Common myeloid progenitor, CD34-positive (primary cell): ENCODE results near the gene MOGAT2. TPM values are rescaled to one million over a fixed set of nuclear protein-coding genes. Genes with fewer than 3 reads are reported as not detected.

Experiments used
- CTCF ChIA-PET: fragments of 350-600 bp; sonication (Branson Sonifier 250); formaldehyde crosslinking; loops from one replicate; lab custom pipeline; 2021; ENCODE audit warnings: antibody characterized with exemption; lab: Charles Lee
- POLR2A ChIA-PET: fragments of 350-600 bp; sonication (Branson Sonifier 250); formaldehyde crosslinking; loops from one replicate; lab custom pipeline; 2021; ENCODE audit warnings: antibody characterized with exemption; lab: Charles Lee
- DNase-seq, 3 donors: peaks; one replicate each; pipeline versions ENCODE4 v3.0.0 to v3.0.0-alpha.2; 2013
- H3K27ac ChIP-seq, 2 experiments: 1 replicate in 1 of 2; 2 replicates in 1 of 2; pipeline ENCODE4 v1.7.0; 2013; ENCODE audit warnings: inconsistent platforms in 2 of 2, low read length in 2 of 2, mild to moderate bottlenecking in 2 of 2, low read depth in 1 of 2, moderate library complexity in 1 of 2; ENCODE audit not compliant: severe bottlenecking in 2 of 2, insufficient read depth in 1 of 2, poor library complexity in 1 of 2
- H3K27me3 ChIP-seq, 5 experiments: replicated peaks in 2 of 5; 1 replicate in 3 of 5; 2 replicates in 2 of 5; pipeline versions ENCODE4 v1.6.1 to v1.7.0; 2013; ENCODE audit warnings: low read length in 4 of 5, mild to moderate bottlenecking in 2 of 5, moderate library complexity in 2 of 5, inconsistent platforms in 1 of 5; ENCODE audit not compliant: insufficient read depth in 5 of 5, control insufficient read depth in 4 of 5
- H3K36me3 ChIP-seq, 4 experiments: 1 replicate in 2 of 4; 2 replicates in 2 of 4; pipeline versions ENCODE4 v1.6.1 to v1.7.0; 2013; ENCODE audit warnings: low read length in 3 of 4, control low read depth in 1 of 4, mild to moderate bottlenecking in 1 of 4; ENCODE audit not compliant: control insufficient read depth in 4 of 4, insufficient read depth in 4 of 4
- H3K4me1 ChIP-seq, 4 experiments: 1 replicate in 3 of 4; 2 replicates in 1 of 4; pipeline versions ENCODE4 v1.6.1 to v1.7.1; 2013; ENCODE audit warnings: low read length in 3 of 4, mild to moderate bottlenecking in 3 of 4, control low read depth in 1 of 4, inconsistent platforms in 1 of 4, moderate library complexity in 1 of 4; ENCODE audit not compliant: control insufficient read depth in 4 of 4, insufficient read depth in 4 of 4; ENCODE audit errors: control extremely low read depth in 1 of 4
- H3K4me3 ChIP-seq, 7 experiments: 1 replicate in 4 of 7; 2 replicates in 3 of 7; pipeline versions ENCODE4 v1.5.1 to v1.7.0; 2013; ENCODE audit warnings: mild to moderate bottlenecking in 7 of 7, low read length in 6 of 7, moderate library complexity in 6 of 7, inconsistent platforms in 2 of 7, low read depth in 2 of 7, control low read depth in 1 of 7; ENCODE audit not compliant: insufficient read depth in 4 of 7, control insufficient read depth in 1 of 7; ENCODE audit errors: extremely low read depth in 1 of 7
- H3K9me3 ChIP-seq, 5 experiments: 1 replicate in 4 of 5; 2 replicates in 1 of 5; pipeline versions ENCODE4 v1.6.1 to v1.7.1; 2013; ENCODE audit warnings: low read length in 4 of 5, mild to moderate bottlenecking in 2 of 5, inconsistent platforms in 1 of 5, low read depth in 1 of 5, moderate library complexity in 1 of 5; ENCODE audit not compliant: control insufficient read depth in 4 of 5, insufficient read depth in 2 of 5; ENCODE audit errors: control extremely low read depth in 1 of 5
- whole genome bisulfite sequencing: methylation state at CpG from one replicate; pipeline ENCODE4 v1.1.5; 2013; ENCODE audit not compliant: insufficient coverage; 5-methylcytosine and 5-hydroxymethylcytosine counted together
- polyA plus RNA-seq: library from polyadenylated mRNA; unstranded; fragments of 120-200 nt; gene quantifications from one replicate; pipeline ENCODE4 v1.2.1, GENCODE V29; 2013

Gene MOGAT2
- polyA plus RNA-seq = not detected

DNA sequence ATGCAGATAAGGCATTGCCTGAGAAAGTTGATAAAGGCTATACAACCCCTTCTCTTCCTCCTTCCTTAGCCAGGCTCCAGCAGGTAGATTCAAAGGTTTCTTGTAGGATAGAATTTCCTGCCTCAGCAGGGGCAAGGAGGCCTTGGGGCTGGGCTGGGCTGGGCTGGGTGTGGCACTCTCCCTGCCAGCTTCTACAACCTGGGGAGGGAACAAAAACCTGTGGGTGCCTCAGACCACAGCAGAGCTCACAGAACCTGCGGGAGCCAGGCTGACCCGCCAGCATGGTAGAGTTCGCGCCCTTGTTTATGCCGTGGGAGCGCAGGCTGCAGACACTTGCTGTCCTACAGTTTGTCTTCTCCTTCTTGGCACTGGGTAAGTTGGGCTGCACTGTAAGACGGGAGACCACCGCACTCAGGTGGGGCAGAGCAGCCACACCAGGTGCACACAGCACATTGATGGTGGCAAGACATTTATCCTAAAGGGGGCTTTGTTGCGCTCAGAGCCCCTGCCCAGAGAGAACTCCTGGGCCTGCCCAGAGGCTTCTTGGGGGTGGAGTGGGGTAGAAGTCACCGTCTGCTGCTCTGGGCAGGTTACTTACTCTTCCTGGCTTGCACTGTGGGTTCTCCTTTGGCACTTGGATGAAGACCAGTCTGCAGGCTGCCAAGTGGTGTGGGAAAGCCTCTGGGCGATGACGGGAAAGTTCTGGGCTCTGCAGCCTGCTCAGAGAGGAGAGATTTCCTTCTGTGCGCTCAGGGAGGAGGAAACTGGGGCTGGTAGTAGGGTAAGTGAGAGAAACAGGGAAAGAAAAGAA is at the start of gene MOGAT2:
TSS of gene MOGAT2 (plus strand) at position 231 of the 811 bp plus-strand sequence. CDS start at position 282, 51 bp downstream.
- DNase-seq = peak in 1 of 3 donors; percentile 12
- 95% methylated on average over 10 of the region's 13 CpGs for WGBS

GRCh38 chr11:75668451-75669297 is 49.0 kb upstream of the MOGAT2 start, which contains the start of gene MAP6:
MAP6 (minus strand) TSS chr11:75669038; CDS start chr11:75668369, 669 bp downstream.
- ChIA-PET POLR2A (interaction anchor here (0.7 kb wide), 2 partner anchors 100 to 901 kb away, joined by 3 to 4 read pairs; partner anchors contain the start of gene DGAT2), CTCF (interaction anchor here (1.0 kb wide), 1 partner anchor 73 kb away, joined by 3 read pairs; no protein-coding TSS in a partner anchor)
- DNase-seq = peak; percentile 19 to 55 (median 37)
- WGBS = under 1% methylated on average over 53 of the region's 72 CpGs
- Histone ChIP-seq H3K9me3 (peaks cover 0 to 5% (median under 1%) of the 10 kb centered on the region in 5 experiments), H3K36me3 (no peaks in the 10 kb centered on the region), H3K27ac (no peak within 1 kb of the TSS), H3K27me3 (peaks cover 19 to 80% (median 48%) of the 10 kb centered on the region in 5 experiments), H3K4me1 (peaks cover 0 to 20% (median 19%) of the 10 kb centered on the region in 4 experiments), H3K4me3 (peak within 1 kb of the TSS in 6 of 7 experiments; percentile 2 to 69 (median 50))

More for the DNA sequence above, at the start of gene MOGAT2:
- Histone ChIP-seq H3K27me3 (no peaks in the 10 kb centered on the region), H3K36me3 (no peaks in the 10 kb centered on the region), H3K4me3 (no peak within 1 kb of the TSS), H3K4me1 (peaks cover 0 to 11% (median 8%) of the 10 kb centered on the region in 4 experiments), H3K9me3 (no peaks in the 10 kb centered on the region), H3K27ac (no peak within 1 kb of the TSS)
- CTCF ChIA-PET = interaction anchor here (1.1 to 2.2 kb wide), 2 partner anchors 11 to 12 kb away, joined by 3 to 8 read pairs; no protein-coding TSS in a partner anchor
- POLR2A ChIA-PET = no interaction called here

- Histone ChIP-seq H3K27ac (no peak overlapping the region), H3K4me1 (no peaks in the 10 kb centered on the region), H3K27me3 (peaks cover 16 to 51% (median 23%) of the 10 kb centered on the region in 5 experiments), H3K36me3 (no peaks in the 10 kb centered on the region), H3K4me3 (no peak overlapping the region), H3K9me3 (peaks cover 0 to 8% (median 3%) of the 10 kb centered on the region in 5 experiments)
- POLR2A ChIA-PET = no interaction called here
- WGBS = no CpG with 5 or more reads among the region's 4 CpGs
- CTCF ChIA-PET = interaction anchor here (1.8 kb wide), 1 partner anchor 11 kb away, joined by 6 read pairs; no protein-coding TSS in a partner anchor
- DNase-seq = peak; percentile 7 to 37 (median 31)
Observed at GRCh38 chr11:75673977-75674582, 43.6 kb upstream of the MOGAT2 start.

DNA sequence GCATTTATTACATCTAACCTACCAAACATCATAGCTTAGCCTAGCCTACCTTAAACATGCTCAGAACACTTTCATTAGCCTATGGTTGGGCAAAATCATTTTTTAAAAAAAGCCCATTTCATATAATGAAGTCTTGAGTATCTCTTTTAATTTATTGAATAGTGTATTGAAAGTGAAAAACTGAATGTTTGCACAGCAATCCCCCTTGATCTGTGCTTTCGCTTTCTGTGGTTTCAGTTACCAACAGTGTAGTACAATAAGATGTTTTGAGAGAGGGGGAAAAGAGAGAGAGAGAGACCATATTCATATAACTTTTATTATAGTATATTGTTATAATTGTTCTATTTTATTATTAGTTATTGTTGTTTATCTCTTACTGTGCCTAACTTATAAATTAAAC is 40.4 kb upstream of the MOGAT2 start:
- ChIA-PET POLR2A (no interaction called here), CTCF (no interaction called here)
- no peaks in the 10 kb centered on the region for H3K36me3 ChIP-seq
- H3K27ac ChIP-seq = no peak overlapping the region
- H3K4me1 ChIP-seq = no peaks in the 10 kb centered on the region
- H3K27me3 ChIP-seq = peaks cover 0 to 31% (median 7%) of the 10 kb centered on the region in 5 experiments
- no peak for DNase-seq
- H3K9me3 ChIP-seq = peaks cover 0 to 8% (median 3%) of the 10 kb centered on the region in 5 experiments
- no CpG with 5 or more reads among the region's 1 CpG for WGBS
- H3K4me3 ChIP-seq = no peak overlapping the region

DNA sequence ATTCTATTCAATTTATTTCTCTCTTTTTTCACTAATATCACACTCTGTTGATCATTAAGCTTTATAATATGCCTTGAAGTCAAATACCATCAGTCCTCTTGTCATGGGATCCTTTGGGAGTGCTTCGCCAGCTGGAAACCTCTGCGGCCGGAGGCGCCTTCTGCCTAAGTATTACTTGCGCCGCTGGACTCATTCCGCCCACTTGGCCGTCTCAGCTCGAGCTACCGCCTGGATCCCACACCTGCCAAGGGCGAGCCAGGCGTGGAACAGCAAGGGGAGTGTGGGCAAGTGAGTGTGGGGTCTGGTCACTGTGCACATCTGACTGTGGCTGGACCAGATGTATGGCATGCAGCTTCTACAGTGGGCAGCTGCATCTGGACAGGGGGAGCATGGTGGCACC is 39.7 kb upstream of the MOGAT2 start:
- WGBS = 90% methylated on average over 12 of the region's 12 CpGs

DNA sequence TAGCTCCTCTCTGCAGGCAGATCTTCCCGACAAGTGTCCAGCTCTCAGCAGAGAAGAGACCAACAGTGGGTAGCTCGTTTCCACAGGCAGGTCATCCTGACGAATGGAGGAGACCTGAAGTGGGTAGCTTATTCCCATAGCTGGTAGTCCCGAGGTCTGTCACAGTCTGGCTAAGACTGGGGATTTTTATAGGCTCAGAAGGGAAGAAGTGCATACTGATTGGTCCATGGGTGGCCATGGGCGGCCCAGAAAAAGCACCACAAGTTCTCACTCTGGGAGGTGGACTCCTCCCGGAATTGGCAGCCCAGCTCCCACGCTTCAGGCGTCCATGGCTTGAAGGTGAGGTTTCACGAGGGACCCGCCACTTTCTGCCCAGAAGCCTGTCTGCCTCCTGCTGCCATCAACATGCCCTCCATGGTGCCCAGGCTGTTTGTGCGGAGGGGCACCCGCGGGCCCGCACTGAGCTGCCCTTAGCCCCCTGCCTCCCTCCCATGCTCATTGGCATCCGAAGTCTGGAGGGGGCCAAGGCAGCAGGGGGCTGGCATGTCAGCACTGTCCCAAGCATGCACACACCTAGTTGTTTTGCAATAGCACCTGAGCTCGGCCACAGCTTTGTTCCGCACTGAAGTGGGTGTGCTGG is 38.9 kb upstream of the MOGAT2 start:
- no peak for DNase-seq
- ChIA-PET CTCF (interaction anchor here (0.6 to 1.5 kb wide), 3 partner anchors 13 to 275 kb away, joined by 3 to 6 read pairs (median 3); no protein-coding TSS in a partner anchor), POLR2A (no interaction called here)
- Histone ChIP-seq H3K27ac (no peak overlapping the region), H3K36me3 (no peaks in the 10 kb centered on the region), H3K4me3 (no peak overlapping the region), H3K27me3 (peaks cover 0 to 31% (median 7%) of the 10 kb centered on the region in 5 experiments), H3K4me1 (no peaks in the 10 kb centered on the region), H3K9me3 (peaks cover 0 to 5% (median 1%) of the 10 kb centered on the region in 5 experiments)
- WGBS = 85% methylated on average over 12 of the region's 17 CpGs

More for the DNA sequence above, 39.7 kb upstream of the MOGAT2 start:
- POLR2A ChIA-PET = interaction anchor here (0.7 kb wide), 1 partner anchor 49 kb away, joined by 5 read pairs; no protein-coding TSS in a partner anchor
- Histone ChIP-seq H3K4me1 (no peaks in the 10 kb centered on the region), H3K9me3 (peaks cover 0 to 8% (median 3%) of the 10 kb centered on the region in 5 experiments), H3K27me3 (peaks cover 0 to 31% (median 7%) of the 10 kb centered on the region in 5 experiments), H3K36me3 (no peaks in the 10 kb centered on the region), H3K27ac (no peak overlapping the region), H3K4me3 (no peak overlapping the region)
- DNase-seq = no peak
- CTCF ChIA-PET = interaction anchor here (0.6 to 1.0 kb wide), 2 partner anchors 13 to 16 kb away, joined by 3 read pairs; no protein-coding TSS in a partner anchor
